Right renal cortex interstitium (tissue), 3 donors: ENCODE results near the gene TRPM3. TPM values are rescaled to one million over a fixed set of nuclear protein-coding genes. Genes with fewer than 3 reads are reported as not detected.
"Not testable (repeated sequence)": the region's sequence is repeated elsewhere in the genome, so short reads cannot be mapped to it uniquely, and the experiment has no call there.

ENCODE experiments used
- DNase-seq, 3 donors: peaks; one replicate each; pipeline ENCODE4 v3.0.0-alpha.2; 2013; ENCODE audit warnings: low read depth in 3 of 3, low spot score in 2 of 3
- polyA plus RNA-seq, 3 donors: library from polyadenylated mRNA; unstranded; fragments of 120-200 nt; gene quantifications; one replicate each; pipeline ENCODE4 v1.2.1, GENCODE V29; 2013; ENCODE audit not compliant: insufficient read length in 3 of 3

Gene TRPM3
- polyA plus RNA-seq, 3 donors = 13.0 to 16.3 (median 15.9) TPM

- no peak for DNase-seq
These were observed 118.1 kb downstream of the TRPM3 start for GRCh38 chr9:71003346-71003745.

GRCh38 chr9:71001780-71002386 is 119.5 kb downstream of the TRPM3 start:
- DNase-seq = peak in 1 of 3 donors; percentile 7

GRCh38 chr9:70998962-70999361 is 122.5 kb downstream of the TRPM3 start:
- DNase-seq = no peak

DNA sequence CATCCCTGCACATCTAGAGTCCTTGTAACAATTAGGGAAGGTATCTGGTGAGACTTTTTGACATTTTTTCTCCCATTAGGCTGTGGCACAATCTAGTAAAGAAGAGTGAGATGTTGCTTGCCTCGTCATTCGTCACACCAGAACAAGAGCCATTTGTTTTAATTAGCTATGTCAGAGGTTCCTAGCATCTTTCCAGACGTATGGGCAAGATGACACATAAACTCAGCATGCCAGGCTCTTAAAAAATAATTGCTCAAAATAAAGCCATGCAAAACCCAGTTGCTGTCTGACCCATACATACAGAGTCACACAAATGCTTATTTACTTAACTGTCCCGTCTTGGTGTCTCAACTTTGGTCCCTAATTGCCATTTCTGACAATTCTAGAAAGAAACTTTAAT is 125.9 kb downstream of the TRPM3 start:
- DNase-seq = no peak

DNA sequence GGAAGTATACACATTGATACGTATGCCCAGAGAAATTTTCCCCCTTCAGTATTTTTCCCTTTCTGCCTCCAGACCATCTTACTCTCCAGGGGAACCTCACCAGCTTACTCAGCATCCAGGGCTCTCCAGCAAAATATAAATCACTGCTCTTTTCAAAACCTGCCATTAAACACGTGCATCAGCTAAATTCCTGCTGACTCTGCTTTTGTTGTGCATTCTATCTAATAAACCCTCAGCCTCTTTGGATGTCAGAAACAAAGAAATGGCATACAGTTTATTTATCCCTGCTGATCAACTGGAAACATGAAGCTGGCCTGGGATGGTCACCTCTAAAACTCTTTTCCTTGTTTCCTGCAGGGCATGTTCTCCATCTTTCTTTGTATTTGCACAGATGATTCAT is 126.8 kb downstream of the TRPM3 start:
- DNase-seq = no peak

DNA sequence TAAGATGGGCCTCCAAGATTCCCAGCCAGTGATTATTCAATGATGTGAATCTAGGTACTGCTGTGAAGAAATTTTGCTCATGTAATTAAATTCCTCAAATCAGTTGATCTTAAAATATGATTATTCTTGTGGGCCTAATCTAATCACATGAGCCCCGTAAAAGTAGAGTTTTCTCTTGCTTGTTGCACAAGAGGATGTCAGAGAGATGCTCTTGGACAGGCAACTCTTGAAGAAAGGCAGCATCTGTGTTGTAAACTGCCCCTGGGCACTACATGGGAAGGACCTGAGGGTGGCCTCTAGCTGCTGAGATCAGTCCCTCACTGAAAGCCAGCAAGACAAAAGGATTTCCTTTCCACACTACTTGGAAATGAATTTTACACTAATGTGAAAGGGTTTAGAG is 132.9 kb downstream of the TRPM3 start:
- DNase-seq = no peak

- no peak for DNase-seq
These were observed 133.4 kb downstream of the TRPM3 start for GRCh38 chr9:70987986-70988385.

- no peak for DNase-seq
These were observed 134.4 kb downstream of the TRPM3 start for GRCh38 chr9:70986984-70987383.

- DNase-seq = no peak
These were observed 137.6 kb downstream of the TRPM3 start for GRCh38 chr9:70983723-70984295.

- no peak for DNase-seq
These were observed 140.1 kb downstream of the TRPM3 start for GRCh38 chr9:70981312-70981711.

GRCh38 chr9:70979966-70980365 is 141.5 kb downstream of the TRPM3 start:
- DNase-seq = no peak

- DNase-seq = no peak
These were observed 143.3 kb downstream of the TRPM3 start for GRCh38 chr9:70978085-70978484.

DNA sequence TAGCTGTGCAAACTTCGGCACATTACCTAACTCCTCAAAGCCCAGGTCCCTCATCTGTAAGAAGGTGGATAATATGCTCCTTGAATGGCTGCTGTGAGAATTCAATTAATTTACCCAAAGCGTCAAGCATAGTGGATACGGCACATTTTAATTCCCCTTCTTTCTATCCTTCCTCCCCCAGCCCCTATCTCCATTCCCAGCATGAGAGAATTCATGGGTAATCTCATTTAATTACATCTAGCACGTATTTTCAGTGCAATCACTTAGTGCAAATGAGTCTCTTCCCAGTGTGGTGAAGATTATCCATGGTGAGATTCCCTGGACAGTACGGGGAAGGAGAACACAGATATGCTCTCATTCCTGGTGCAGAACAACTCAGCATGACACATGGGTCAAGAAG is 145.6 kb downstream of the TRPM3 start:
- DNase-seq = no peak

DNA sequence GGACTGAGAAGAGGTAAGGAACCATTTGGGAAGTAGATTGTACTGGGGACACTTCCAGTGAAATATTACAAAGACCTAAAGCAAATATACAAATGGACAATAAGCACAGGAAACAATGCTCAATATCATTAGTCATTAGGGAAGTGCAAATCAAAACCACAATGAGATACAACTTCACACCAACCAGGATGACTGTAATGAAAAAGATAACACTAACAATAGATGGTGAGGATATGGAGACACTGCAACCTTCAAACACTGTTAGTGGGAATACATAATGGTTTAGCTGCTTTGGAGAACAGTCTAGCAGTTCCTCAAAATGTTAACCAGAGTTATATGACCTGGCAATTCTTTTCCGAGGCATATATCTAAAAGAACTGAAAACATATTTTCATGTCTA is 149.7 kb downstream of the TRPM3 start:
- no peak for DNase-seq

DNA sequence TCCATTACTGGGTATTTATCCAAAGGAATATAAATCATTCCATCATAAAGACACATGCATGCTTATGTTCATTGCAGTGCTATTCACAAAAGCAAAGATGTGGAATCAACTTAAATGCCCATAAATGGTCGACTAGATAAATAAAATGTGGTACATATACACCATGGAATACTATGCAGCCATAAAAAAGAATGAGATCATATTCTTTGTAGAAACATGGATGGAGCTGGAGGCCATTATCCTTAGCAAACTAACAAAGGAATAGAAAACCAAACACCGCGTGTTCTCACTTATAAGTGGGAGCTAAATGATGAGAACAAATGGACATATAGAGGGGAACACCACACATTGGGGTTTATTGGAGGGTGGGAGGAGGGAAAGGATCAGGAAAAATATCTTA is 155.0 kb downstream of the TRPM3 start:
- DNase-seq = not testable (repeated sequence)

DNA sequence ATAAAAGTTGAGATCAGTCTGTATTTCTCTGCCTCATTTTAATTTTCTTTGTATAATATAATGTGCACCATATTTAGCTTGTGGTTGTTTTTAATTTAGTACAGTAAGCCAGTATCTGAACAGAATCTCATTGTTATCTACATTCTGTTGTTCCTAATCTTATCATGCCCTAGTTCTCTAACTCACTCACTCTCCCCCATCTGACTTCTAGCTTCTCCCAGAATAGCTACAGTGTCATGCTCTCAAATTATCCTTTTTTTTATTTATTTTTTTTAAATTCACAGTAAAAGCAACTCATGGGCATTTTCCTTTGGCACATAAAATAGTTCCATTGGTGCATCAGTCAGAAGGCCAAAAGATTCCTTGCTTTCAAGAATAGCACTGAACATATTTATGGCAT is 156.6 kb downstream of the TRPM3 start:
- no peak for DNase-seq

DNA sequence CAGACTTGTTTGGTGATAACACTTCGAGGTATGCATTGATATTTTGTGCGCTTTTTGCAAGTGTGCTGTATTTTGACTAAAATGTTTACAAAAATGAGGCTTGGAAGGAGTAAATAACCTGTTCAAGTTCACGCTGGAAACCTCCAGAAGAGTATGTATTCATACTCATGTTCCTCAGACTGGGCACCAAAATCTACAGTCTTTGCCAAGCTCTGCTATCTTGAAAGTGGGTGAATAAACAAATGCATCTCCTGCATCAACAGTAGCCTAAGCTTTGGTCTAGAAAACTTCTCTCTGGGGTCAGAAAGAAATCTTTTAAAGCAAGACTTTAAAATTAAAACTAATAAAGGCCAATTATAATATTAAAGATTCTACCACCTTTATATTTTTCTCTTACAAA is 157.9 kb downstream of the TRPM3 start:
- no peak for DNase-seq

DNA sequence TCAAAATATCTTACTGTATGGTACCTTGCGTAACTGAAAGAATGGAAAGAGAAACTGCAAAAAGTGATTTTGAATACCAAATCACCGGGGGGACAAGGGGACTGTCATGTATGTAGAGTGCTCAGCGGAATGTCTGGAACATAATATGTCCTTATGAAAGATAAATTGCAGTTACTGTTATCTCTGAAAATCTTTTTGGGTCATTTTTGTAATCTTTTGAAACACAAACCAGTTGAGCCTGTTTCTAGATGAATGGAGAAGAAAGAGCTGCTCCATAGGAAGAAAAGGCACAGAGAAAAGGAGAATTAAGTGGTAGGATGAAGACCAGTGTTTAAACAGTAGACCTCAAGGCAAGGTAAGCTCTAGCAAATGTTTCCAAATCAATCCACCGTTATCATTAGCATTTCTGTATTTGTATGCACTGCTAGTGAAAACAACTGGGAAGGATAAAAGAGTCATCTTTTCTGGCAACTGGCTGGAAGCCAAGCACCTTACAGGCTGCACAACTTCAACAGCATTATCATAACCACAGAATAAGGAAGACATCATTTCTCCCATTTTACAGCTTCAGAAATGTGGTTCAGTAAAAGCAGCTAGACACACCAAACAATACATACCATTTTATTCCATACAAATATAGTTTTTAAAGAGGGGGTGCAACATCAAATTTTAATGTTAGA is 158.5 kb downstream of the TRPM3 start:
- DNase-seq = no peak

DNA sequence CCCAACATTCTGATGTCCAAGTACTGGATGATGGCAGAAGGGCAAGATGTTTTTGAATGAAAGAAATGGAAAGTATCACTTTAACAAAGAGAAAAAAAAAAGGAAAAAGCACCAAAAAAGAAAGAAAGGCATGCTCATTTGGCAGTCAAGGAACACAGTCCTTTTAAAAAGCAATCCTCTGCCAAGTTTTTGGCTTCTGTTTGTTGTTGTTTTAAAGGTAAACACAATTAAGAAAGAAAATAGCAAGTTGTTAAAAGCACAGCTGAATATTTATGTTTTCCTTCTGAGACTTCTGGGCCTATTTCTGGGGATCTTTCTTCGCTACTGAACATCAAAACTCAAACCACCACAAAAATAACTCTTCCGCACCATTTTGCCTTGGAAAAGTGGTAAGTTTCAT is 162.1 kb downstream of the TRPM3 start:
- DNase-seq = no peak

- DNase-seq = no peak
These were observed 166.8 kb downstream of the TRPM3 start for GRCh38 chr9:70954596-70955143.

GRCh38 chr9:70954126-70954525 is 167.3 kb downstream of the TRPM3 start:
- DNase-seq = no peak
